CD4-positive, CD25-positive, alpha-beta regulatory T cell (primary cell): ENCODE measurements around the gene MRPL49. TPM values are rescaled to one million over a fixed set of nuclear protein-coding genes. Genes with fewer than 3 reads are reported as not detected.
"Not testable (repeated sequence)": the region's sequence is repeated elsewhere in the genome, so short reads cannot be mapped to it uniquely, and the experiment has no call there.

Experiments used
- ATAC-seq, 2 donors: fragments of 150-1000 bp; cut with Tn5 transposase; one replicate each; pipeline ENCODE4 v1.10.0; 2021; ENCODE audit warnings: low read depth in 2 of 2, moderate number of reproducible peaks in 2 of 2, moderate library complexity in 1 of 2
- DNase-seq, 3 donors: peaks; one replicate each; pipeline versions ENCODE4 v3.0.0 to v3.0.0-alpha.2; 2012 to 2022; ENCODE audit warnings: mixed read lengths in 1 of 3
- H3K27ac ChIP-seq: one replicate; pipeline ENCODE4 v1.7.0; 2013; ENCODE audit warnings: mild to moderate bottlenecking, low read length; ENCODE audit not compliant: insufficient read depth, poor library complexity, severe bottlenecking
- H3K27me3 ChIP-seq: one replicate; pipeline ENCODE4 v1.7.0; 2013; ENCODE audit warnings: low read length; ENCODE audit not compliant: control insufficient read depth, insufficient read depth
- H3K36me3 ChIP-seq: one replicate; pipeline ENCODE4 v1.7.0; 2013; ENCODE audit warnings: mild to moderate bottlenecking, low read length, moderate library complexity; ENCODE audit not compliant: control insufficient read depth, insufficient read depth
- H3K4me1 ChIP-seq: 2 replicates; pipeline ENCODE4 v1.7.0; 2013; ENCODE audit warnings: mild to moderate bottlenecking, low read length; ENCODE audit not compliant: insufficient read depth, control insufficient read depth, poor library complexity, severe bottlenecking
- H3K4me3 ChIP-seq: one replicate; pipeline ENCODE4 v1.7.0; 2013; ENCODE audit warnings: low read depth, mild to moderate bottlenecking, low read length, moderate library complexity
- H3K9me3 ChIP-seq, 2 experiments: 1 replicate in 1 of 2; 2 replicates in 1 of 2; pipeline ENCODE4 v1.7.0; 2013; ENCODE audit warnings: low read length in 2 of 2, mild to moderate bottlenecking in 1 of 2, moderate library complexity in 1 of 2; ENCODE audit not compliant: control insufficient read depth in 2 of 2
- H3K27ac Mint-ChIP-seq, 3 donors: one replicate each; pipeline ENCODE4 v1.8.0; 2020 to 2022; ENCODE audit warnings: mild to moderate bottlenecking in 3 of 3, mixed read lengths in 3 of 3, moderate library complexity in 2 of 3
- H3K27me3 Mint-ChIP-seq: one replicate; pipeline ENCODE4 v1.8.0; 2022; ENCODE audit warnings: mild to moderate bottlenecking, mixed read lengths
- H3K36me3 Mint-ChIP-seq: one replicate; pipeline ENCODE4 v1.8.0; 2020; ENCODE audit warnings: mixed read lengths
- H3K4me1 Mint-ChIP-seq, 4 donors: one replicate each; pipeline ENCODE4 v1.8.0; 2020 to 2022; ENCODE audit warnings: mixed read lengths in 4 of 4, mild to moderate bottlenecking in 1 of 4
- H3K4me3 Mint-ChIP-seq, 4 donors: one replicate each; pipeline ENCODE4 v1.8.0; 2020 to 2022; ENCODE audit warnings: mild to moderate bottlenecking in 4 of 4, mixed read lengths in 4 of 4, moderate library complexity in 3 of 4
- H3K9me3 Mint-ChIP-seq, 7 donors: one replicate each; pipeline ENCODE4 v1.8.0; 2020 to 2022; ENCODE audit warnings: mixed read lengths in 7 of 7, mild to moderate bottlenecking in 3 of 7, moderate library complexity in 2 of 7
- polyA plus RNA-seq, 4 donors: library from polyadenylated mRNA; unstranded; fragments of 300-500 nt; fragmentation: Illumina TruSeq; gene quantifications; one replicate each; pipeline ENCODE4 v1.2.3, GENCODE V29; 2021
- total RNA-seq: library from RNA; stranded (reverse); gene quantifications from one replicate; pipeline ENCODE4 v1.2.3, GENCODE V29; 2022

The MRPL49 gene
- total and polyA plus RNA-seq, 5 donors from 2014 or later = 47.7 to 125 (median 106) TPM

DNA sequence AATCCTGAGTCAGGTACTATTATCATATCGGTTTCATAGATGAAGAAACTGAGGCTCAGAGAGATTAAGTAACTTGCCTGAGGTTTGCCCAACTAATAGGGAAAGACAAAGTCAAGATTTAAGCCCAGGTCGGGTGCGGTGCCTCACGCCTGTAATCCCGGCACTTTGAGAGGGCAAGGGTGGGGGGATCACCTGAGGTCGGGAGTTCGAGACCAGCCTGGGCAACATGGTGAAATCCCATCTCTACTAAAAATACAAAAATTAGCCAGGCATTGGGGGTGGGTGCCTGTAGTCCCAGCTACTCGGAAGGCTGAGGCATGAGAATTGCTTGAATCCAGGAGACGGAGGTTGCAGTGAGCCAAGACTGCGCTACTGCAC lies 28.0 kb downstream of the MRPL49 start:
- not testable (repeated sequence) for ATAC-seq, H3K36me3 Mint-ChIP-seq, H3K9me3 Mint-ChIP-seq, H3K4me1 ChIP-seq, H3K4me3 ChIP-seq, H3K27ac Mint-ChIP-seq, DNase-seq, H3K9me3 ChIP-seq, H3K4me3 Mint-ChIP-seq, H3K4me1 Mint-ChIP-seq, H3K27me3 ChIP-seq, H3K36me3 ChIP-seq, H3K27ac ChIP-seq
- peaks cover 36% of the 10 kb centered on the region for H3K27me3 Mint-ChIP-seq

DNA sequence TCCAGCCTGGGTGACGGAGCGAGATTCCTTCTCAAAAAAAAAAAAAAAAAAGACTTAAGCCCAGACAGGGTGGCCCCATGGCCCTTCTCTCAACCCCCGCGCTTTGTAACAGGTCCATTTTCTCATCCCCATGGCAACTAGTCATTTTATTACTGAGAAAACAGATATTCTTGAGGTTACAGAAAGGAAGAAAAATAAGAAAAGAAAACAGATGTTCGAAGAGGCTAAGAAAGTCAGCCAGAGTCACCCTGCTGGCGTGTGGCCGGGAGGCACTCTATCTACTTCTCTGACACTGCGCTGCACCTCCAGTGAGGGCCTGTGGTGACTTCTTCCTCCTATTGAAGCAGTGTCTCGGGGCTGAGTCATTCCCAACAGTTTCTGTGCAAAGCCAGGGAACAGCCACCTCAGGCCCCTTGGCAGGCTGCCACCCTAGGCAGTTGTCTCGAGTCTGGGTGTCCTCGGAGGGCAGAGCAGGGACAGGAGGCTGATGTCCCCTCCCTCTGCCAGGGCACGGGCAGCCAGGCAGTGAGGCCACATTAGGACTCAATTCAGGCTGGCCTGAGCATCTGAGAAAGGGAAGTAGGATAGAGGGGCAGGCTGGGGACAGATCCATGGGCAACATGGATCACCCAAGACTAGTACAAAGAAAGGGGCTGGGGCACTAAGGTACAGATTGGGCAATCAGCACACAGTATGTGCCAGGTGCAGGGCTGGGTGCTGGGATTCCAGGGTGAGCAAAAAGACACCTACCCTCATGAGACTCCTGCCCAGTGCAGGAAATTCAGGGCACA lies 28.6 kb downstream of the MRPL49 start:
- no peak overlapping the region for H3K4me3 ChIP-seq
- no peaks in the 10 kb centered on the region for H3K9me3 Mint-ChIP-seq
- no peaks in the 10 kb centered on the region for H3K36me3 ChIP-seq
- H3K4me1 ChIP-seq = no peaks in the 10 kb centered on the region
- H3K36me3 Mint-ChIP-seq = no peaks in the 10 kb centered on the region
- no peak for DNase-seq
- peaks cover 30% of the 10 kb centered on the region for H3K27me3 Mint-ChIP-seq
- H3K4me1 Mint-ChIP-seq = no peaks in the 10 kb centered on the region
- H3K27ac Mint-ChIP-seq = peak overlapping the region in 1 of 3 donors; percentile 27
- no peaks in the 10 kb centered on the region for H3K9me3 ChIP-seq
- peak; percentile 50 for ATAC-seq
- H3K4me3 Mint-ChIP-seq = no peak overlapping the region
- H3K27ac ChIP-seq = no peak overlapping the region
- no peaks in the 10 kb centered on the region for H3K27me3 ChIP-seq

DNA sequence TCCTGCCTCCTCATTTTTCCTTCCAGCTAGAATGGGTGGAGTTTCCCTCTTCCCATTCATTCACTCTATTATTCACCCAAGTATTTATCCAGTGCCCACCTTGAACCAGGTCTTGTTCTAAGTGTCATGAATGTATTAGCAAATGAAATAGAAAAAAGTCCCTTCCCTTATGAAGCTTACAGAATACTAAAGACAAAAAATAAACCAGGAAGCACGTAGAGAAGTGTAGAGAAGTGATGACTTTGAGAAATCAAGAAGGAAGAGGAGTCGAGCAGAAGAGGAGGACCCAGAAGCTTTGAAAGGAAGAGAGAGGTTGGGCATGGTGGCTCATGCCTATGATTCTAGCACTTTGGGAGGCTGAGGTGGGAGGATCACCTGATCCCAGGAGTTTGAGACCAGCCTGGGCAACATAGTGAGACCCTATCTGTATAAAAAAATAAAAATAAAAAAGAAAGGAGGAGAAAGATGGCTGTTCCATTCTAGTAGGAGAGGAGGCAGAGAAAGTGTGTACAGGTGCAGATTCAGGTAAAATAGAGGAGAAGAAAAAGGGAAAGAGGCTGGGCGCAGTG lies 29.3 kb downstream of the MRPL49 start:
- Histone ChIP-seq H3K27me3 (no peaks in the 10 kb centered on the region), H3K4me1 (no peaks in the 10 kb centered on the region), H3K36me3 (no peaks in the 10 kb centered on the region), H3K4me3 (no peak overlapping the region), H3K27ac (no peak overlapping the region), H3K9me3 (no peaks in the 10 kb centered on the region)
- Mint-ChIP-seq H3K4me1 (no peaks in the 10 kb centered on the region), H3K4me3 (no peak overlapping the region), H3K36me3 (no peaks in the 10 kb centered on the region), H3K9me3 (no peaks in the 10 kb centered on the region), H3K27me3 (peaks cover 27% of the 10 kb centered on the region), H3K27ac (peak overlapping the region in 1 of 3 donors; percentile 27)
- ATAC-seq = no peak
- no peak for DNase-seq

DNA sequence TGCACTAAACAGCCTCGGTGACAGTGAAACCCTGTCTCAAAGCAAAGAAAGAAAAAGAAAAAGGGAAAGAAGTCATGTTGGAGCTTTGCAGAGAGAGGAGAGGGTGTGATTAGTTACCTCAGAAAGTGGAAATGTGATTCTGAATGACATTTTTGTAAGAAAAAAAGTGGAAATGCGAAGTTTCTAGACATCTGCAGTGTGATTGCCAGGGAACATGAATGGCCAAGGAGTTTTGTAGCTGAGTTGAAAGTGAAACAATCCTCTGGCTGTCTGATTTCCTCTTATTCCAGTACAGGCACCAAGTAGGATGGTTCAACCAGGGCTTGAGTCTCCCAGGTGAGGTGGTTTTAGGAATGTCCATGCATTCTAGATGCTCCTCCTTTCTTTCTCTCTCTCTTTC lies 30.0 kb downstream of the MRPL49 start:
- ATAC-seq = no peak
- no peak overlapping the region for H3K27ac ChIP-seq
- H3K9me3 Mint-ChIP-seq = no peaks in the 10 kb centered on the region
- peak overlapping the region in 1 of 3 donors; percentile 39 for H3K27ac Mint-ChIP-seq
- H3K4me1 ChIP-seq = no peaks in the 10 kb centered on the region
- no peaks in the 10 kb centered on the region for H3K36me3 Mint-ChIP-seq
- peaks cover 27% of the 10 kb centered on the region for H3K27me3 Mint-ChIP-seq
- H3K4me3 Mint-ChIP-seq = no peak overlapping the region
- no peak overlapping the region for H3K4me3 ChIP-seq
- DNase-seq = no peak
- no peaks in the 10 kb centered on the region for H3K27me3 ChIP-seq
- no peaks in the 10 kb centered on the region for H3K4me1 Mint-ChIP-seq
- no peaks in the 10 kb centered on the region for H3K36me3 ChIP-seq
- no peaks in the 10 kb centered on the region for H3K9me3 ChIP-seq

DNA sequence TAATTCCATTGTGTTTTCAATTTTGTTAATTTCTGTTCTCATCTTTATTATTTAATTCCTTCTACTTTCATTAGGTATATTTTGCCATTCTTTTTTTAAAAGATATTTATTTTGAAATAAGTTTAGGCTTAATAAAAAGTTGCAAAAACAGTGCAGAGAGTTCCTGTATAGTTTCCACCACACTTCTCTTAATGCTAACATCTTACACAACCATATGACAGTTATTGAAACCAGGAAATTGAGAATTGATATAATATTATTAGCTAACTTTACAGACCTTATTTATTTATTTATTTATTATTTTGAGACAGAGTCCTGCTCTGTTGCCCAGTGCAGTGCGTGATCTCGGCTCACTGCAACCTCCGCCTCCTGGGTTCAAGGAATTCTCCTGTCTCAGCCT lies 34.1 kb downstream of the MRPL49 start:
- H3K36me3 ChIP-seq = no peaks in the 10 kb centered on the region
- H3K9me3 ChIP-seq = no peaks in the 10 kb centered on the region
- Mint-ChIP-seq H3K27ac (no peak overlapping the region), H3K4me3 (no peak overlapping the region), H3K27me3 (peaks cover 32% of the 10 kb centered on the region), H3K36me3 (no peaks in the 10 kb centered on the region), H3K4me1 (no peaks in the 10 kb centered on the region), H3K9me3 (no peaks in the 10 kb centered on the region)
- no peak overlapping the region for H3K4me3 ChIP-seq
- DNase-seq = no peak
- H3K4me1 ChIP-seq = no peaks in the 10 kb centered on the region
- ATAC-seq = no peak
- no peak overlapping the region for H3K27ac ChIP-seq
- H3K27me3 ChIP-seq = no peaks in the 10 kb centered on the region

DNA sequence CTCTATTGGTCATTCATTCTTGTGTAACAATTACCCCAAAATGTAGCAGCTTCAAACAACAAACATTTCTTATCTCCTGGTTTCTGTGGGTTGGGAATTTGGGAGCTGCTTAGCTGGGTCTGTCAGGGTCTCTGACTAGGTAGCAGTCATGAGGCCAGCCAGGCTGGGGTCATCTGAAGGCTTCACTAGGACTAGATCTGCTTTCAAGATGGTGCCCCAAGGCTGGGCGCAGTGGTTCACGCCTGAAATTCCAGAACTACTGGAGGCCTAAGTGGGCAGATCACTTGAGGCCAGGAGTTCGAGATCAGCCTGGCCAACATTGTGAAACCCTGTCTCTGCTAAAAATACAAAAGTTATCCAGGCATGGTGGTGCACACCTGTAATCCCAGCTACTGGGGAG lies 34.8 kb downstream of the MRPL49 start:
- no peaks in the 10 kb centered on the region for H3K9me3 ChIP-seq
- Mint-ChIP-seq H3K4me3 (no peak overlapping the region), H3K4me1 (no peaks in the 10 kb centered on the region), H3K27ac (no peak overlapping the region), H3K36me3 (no peaks in the 10 kb centered on the region), H3K27me3 (peaks cover 32% of the 10 kb centered on the region), H3K9me3 (no peaks in the 10 kb centered on the region)
- no peaks in the 10 kb centered on the region for H3K36me3 ChIP-seq
- no peaks in the 10 kb centered on the region for H3K4me1 ChIP-seq
- H3K27me3 ChIP-seq = no peaks in the 10 kb centered on the region
- H3K4me3 ChIP-seq = no peak overlapping the region
- H3K27ac ChIP-seq = no peak overlapping the region
- ATAC-seq = no peak
- DNase-seq = no peak

DNA sequence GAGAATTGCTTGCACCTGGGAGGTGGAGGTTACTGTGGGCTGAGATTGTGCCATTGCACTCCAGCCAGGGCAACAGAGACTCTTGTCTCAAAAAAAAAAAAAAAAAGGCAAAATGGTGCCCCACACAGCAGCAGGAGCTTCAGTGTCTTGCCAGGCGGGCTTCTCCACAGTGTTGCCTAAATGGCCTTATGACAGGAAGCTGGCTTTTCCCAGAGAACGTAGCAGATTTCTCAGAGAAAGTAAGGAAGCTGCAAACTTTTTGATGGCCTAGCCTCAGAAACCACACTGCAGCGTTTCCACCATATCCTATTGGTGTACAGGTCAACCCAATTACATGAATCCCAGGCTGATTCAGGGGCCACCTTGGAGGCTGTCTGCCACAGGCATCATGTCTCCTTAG lies 35.2 kb downstream of the MRPL49 start:
- Histone ChIP-seq H3K27me3 (no peaks in the 10 kb centered on the region), H3K9me3 (no peaks in the 10 kb centered on the region), H3K4me1 (no peaks in the 10 kb centered on the region), H3K4me3 (no peak overlapping the region), H3K36me3 (no peaks in the 10 kb centered on the region), H3K27ac (no peak overlapping the region)
- DNase-seq = no peak
- Mint-ChIP-seq H3K4me3 (no peak overlapping the region), H3K27ac (no peak overlapping the region), H3K27me3 (peaks cover 32% of the 10 kb centered on the region), H3K36me3 (no peaks in the 10 kb centered on the region), H3K4me1 (no peaks in the 10 kb centered on the region), H3K9me3 (no peaks in the 10 kb centered on the region)
- ATAC-seq = no peak

DNA sequence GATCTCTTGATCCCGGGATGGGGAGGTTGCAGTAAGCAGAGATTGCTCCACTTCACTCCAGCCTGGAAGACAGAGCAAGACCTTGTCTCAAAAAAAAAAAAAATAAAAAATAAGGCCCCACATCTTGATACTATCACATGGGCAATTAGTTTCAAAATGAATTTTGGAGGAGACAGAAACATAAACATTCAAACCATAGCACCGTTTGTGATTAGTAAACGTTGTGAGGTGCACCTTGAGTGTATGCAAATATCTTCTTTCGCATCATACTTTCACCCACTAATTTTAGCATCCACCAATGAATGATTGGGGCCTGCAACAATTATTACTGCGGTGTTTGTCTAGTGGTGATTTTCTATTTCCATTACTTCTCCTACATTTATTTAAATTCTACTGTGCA lies 36.9 kb downstream of the MRPL49 start:
- H3K36me3 ChIP-seq = no peaks in the 10 kb centered on the region
- no peaks in the 10 kb centered on the region for H3K4me1 ChIP-seq
- H3K9me3 Mint-ChIP-seq = no peaks in the 10 kb centered on the region
- DNase-seq = no peak
- no peak for ATAC-seq
- no peaks in the 10 kb centered on the region for H3K27me3 ChIP-seq
- no peaks in the 10 kb centered on the region for H3K36me3 Mint-ChIP-seq
- H3K27me3 Mint-ChIP-seq = peaks cover 16% of the 10 kb centered on the region
- no peak overlapping the region for H3K27ac Mint-ChIP-seq
- H3K4me1 Mint-ChIP-seq = no peaks in the 10 kb centered on the region
- no peak overlapping the region for H3K4me3 Mint-ChIP-seq
- H3K27ac ChIP-seq = no peak overlapping the region
- no peaks in the 10 kb centered on the region for H3K9me3 ChIP-seq
- no peak overlapping the region for H3K4me3 ChIP-seq
